ENCODE results near the gene PAK5.

DNA sequence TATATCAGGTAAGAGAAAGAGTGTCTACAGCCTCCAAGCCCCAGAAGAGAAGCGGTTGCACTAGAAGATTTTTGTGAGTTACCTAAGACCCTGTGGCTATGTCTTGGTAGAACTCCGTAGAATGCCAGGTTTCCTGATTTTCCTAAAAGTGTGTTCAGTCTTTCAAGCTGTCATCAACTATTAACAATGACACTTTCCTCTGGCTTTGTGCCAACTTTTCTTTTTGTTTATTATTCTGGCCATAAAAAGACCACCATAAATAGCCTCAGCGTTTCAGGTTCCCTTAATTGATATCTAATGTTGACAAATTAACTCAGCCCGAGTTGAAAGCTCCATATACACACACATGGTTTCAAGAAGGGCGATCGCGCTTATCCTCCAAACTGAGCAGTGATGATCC, 1.2 kb downstream of the PAK5 start:
- TF ChIP-seq, protein P1, sequence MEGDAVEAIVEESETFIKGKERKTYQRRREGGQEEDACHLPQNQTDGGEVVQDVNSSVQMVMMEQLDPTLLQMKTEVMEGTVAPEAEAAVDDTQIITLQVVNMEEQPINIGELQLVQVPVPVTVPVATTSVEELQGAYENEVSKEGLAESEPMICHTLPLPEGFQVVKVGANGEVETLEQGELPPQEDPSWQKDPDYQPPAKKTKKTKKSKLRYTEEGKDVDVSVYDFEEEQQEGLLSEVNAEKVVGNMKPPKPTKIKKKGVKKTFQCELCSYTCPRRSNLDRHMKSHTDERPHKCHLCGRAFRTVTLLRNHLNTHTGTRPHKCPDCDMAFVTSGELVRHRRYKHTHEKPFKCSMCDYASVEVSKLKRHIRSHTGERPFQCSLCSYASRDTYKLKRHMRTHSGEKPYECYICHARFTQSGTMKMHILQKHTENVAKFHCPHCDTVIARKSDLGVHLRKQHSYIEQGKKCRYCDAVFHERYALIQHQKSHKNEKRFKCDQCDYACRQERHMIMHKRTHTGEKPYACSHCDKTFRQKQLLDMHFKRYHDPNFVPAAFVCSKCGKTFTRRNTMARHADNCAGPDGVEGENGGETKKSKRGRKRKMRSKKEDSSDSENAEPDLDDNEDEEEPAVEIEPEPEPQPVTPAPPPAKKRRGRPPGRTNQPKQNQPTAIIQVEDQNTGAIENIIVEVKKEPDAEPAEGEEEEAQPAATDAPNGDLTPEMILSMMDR (IDR thresholded peaks at IDR 0.05): no peak
- TF ChIP-seq POLR2A (IDR thresholded peaks at IDR 0.05): no peak

Measured in Peyer's patch (tissue), 4 donors.